HG02885 (cell line): ENCODE results near the gene CHGA.
A peak's percentile ranks its signal among the peaks of the same experiment; 100 is the strongest.

Source experiments
- ATAC-seq: cut with Tn5 transposase; IDR thresholded peaks from one replicate; pipeline ENCODE4 v1.9.1; 2021; ENCODE audit warnings: mild to moderate bottlenecking; ENCODE audit not compliant: unreplicated experiment, poor library complexity

The CHGA gene

GRCh38 chr14:92922883-92923743 lies at the start of gene CHGA:
Gene CHGA (plus strand): TSS chr14:92923150. CDS start chr14:92923360, 210 bp downstream.
- ATAC-seq, result no peak

GRCh38 chr14:92874962-92875661 lies 47.8 kb upstream of the CHGA start:
- no peak for ATAC-seq

- ATAC-seq, result no peak
Observed at GRCh38 chr14:92877757-92878431, 45.1 kb upstream of the CHGA start.

GRCh38 chr14:92880351-92880750 lies 42.6 kb upstream of the CHGA start:
- no peak for ATAC-seq

GRCh38 chr14:92880851-92881250 lies 42.1 kb upstream of the CHGA start:
- no peak for ATAC-seq

- no peak for ATAC-seq
Observed at GRCh38 chr14:92883066-92883465, 39.9 kb upstream of the CHGA start.

GRCh38 chr14:92884410-92884809 lies 38.5 kb upstream of the CHGA start:
- ATAC-seq, result no peak

- no peak for ATAC-seq
Observed at GRCh38 chr14:92885279-92886061, 37.5 kb upstream of the CHGA start.

- no peak for ATAC-seq
Observed at GRCh38 chr14:92886337-92886736, 36.6 kb upstream of the CHGA start.

- no peak for ATAC-seq
Observed at GRCh38 chr14:92887157-92887556, 35.8 kb upstream of the CHGA start.

GRCh38 chr14:92888896-92889295 lies 34.1 kb upstream of the CHGA start:
- no peak for ATAC-seq

GRCh38 chr14:92890830-92891588 lies 31.9 kb upstream of the CHGA start:
- no peak for ATAC-seq

- ATAC-seq, result no peak
Observed at GRCh38 chr14:92892589-92892988, 30.4 kb upstream of the CHGA start.

- ATAC-seq, result no peak
Observed at GRCh38 chr14:92895352-92895878, 27.5 kb upstream of the CHGA start.

GRCh38 chr14:92897922-92898565 lies 24.9 kb upstream of the CHGA start:
- peak; percentile 68 for ATAC-seq

GRCh38 chr14:92898566-92899131 lies 24.3 kb upstream of the CHGA start:
- ATAC-seq, result no peak

GRCh38 chr14:92900660-92901059 lies 22.3 kb upstream of the CHGA start:
- no peak for ATAC-seq

GRCh38 chr14:92902191-92902590 lies 20.8 kb upstream of the CHGA start:
- no peak for ATAC-seq

GRCh38 chr14:92902726-92903125 lies 20.2 kb upstream of the CHGA start:
- no peak for ATAC-seq
